OCI-LY7 (cell line): Measurements from ENCODE around the gene MAOB. TPM values are rescaled to one million over a fixed set of nuclear protein-coding genes. Genes with fewer than 3 reads are reported as not detected.

Experiments used
- BruUV-seq: library from RNA; stranded (reverse); fragments of 400-500 nt; replicated peaks from 2 replicates; lab custom pipeline; 2021; lab: Mats Ljungman, UMichigan
- CTCF ChIA-PET: fragments of 300-600 bp; sonication (Branson Sonifier 250); formaldehyde crosslinking; loops from one replicate; lab custom pipeline; 2022; ENCODE audit warnings: antibody characterized with exemption; ENCODE audit not compliant: unreplicated experiment; lab: Charles Lee
- POLR2A ChIA-PET: fragments of 300-600 bp; sonication (Branson Sonifier 250); formaldehyde crosslinking; loops from one replicate; lab custom pipeline; 2022; ENCODE audit warnings: antibody characterized with exemption; lab: Charles Lee
- DNase-seq: peaks from one replicate; pipeline ENCODE4 v3.0.0-alpha.2; 2015; ENCODE audit warnings: low spot score
- H2AFZ ChIP-seq: fragments of 200-600 bp; sonication (generic), shearing (Covaris generic); 2 replicates; pipeline ENCODE4 v1.6.1; 2014; ENCODE audit warnings: mild to moderate bottlenecking, antibody characterized with exemption, low read length, moderate library complexity
- H3K27ac ChIP-seq: fragments of 200-600 bp; sonication (generic); 2 replicates; pipeline ENCODE4 v1.5.1; 2014; ENCODE audit warnings: mixed run types, low read depth, mild to moderate bottlenecking, moderate library complexity, low read length, inconsistent platforms; ENCODE audit not compliant: poor library complexity, severe bottlenecking
- H3K36me3 ChIP-seq: fragments of 200-600 bp; sonication (generic); 2 replicates; pipeline ENCODE4 v1.6.1; 2014; ENCODE audit warnings: mild to moderate bottlenecking, antibody characterized with exemption, low read length, moderate library complexity, mixed read lengths; ENCODE audit not compliant: insufficient read depth
- H3K4me1 ChIP-seq: fragments of 200-600 bp; sonication (generic); 2 replicates; pipeline ENCODE4 v1.5.1; 2014; ENCODE audit warnings: mild to moderate bottlenecking, low read length; ENCODE audit not compliant: insufficient read depth, poor library complexity, severe bottlenecking
- H3K4me2 ChIP-seq: fragments of 200-600 bp; sonication (generic); 2 replicates; pipeline ENCODE4 v1.6.1; 2014; ENCODE audit warnings: mild to moderate bottlenecking, low read length
- H3K4me3 ChIP-seq: fragments of 200-600 bp; sonication (generic); 2 replicates; pipeline ENCODE4 v1.5.1; 2014; ENCODE audit warnings: mild to moderate bottlenecking, low read depth, low read length; ENCODE audit not compliant: poor library complexity, severe bottlenecking
- H3K79me2 ChIP-seq: fragments of 200-600 bp; sonication (generic); 2 replicates; pipeline ENCODE4 v1.6.1; 2016; ENCODE audit warnings: low read depth, mild to moderate bottlenecking, low read length, moderate library complexity, mixed read lengths; ENCODE audit not compliant: insufficient read depth
- H3K9me2 ChIP-seq: fragments of 200-600 bp; sonication (generic); 2 replicates; pipeline ENCODE4 v1.6.1; 2016; ENCODE audit warnings: mild to moderate bottlenecking, low read length, mixed read lengths; ENCODE audit not compliant: insufficient read depth
- H3K9me3 ChIP-seq: fragments of 200-600 bp; sonication (generic); 2 replicates; pipeline ENCODE4 v1.6.1; 2014; ENCODE audit warnings: mild to moderate bottlenecking, mixed run types, low read length, mixed read lengths
- H4K20me1 ChIP-seq: fragments of 200-600 bp; sonication (generic); 2 replicates; pipeline ENCODE4 v1.6.1; 2014; ENCODE audit warnings: mild to moderate bottlenecking, antibody characterized with exemption, low read length, moderate library complexity, mixed read lengths; ENCODE audit not compliant: insufficient read depth
- CTCF ChIP-seq: fragments of 200-600 bp; sonication (generic); conservative IDR thresholded peaks from 2 replicates; pipeline ENCODE4 v1.5.1; 2014; ENCODE audit warnings: mild to moderate bottlenecking, antibody characterized with exemption, low read length, moderate library complexity, mixed read lengths
- EZH2phosphoT487 ChIP-seq: fragments of 200-600 bp; sonication (generic); IDR thresholded peaks from 2 replicates; pipeline ENCODE4 v1.6.1; 2018; ENCODE audit warnings: low read depth, borderline replicate concordance, mild to moderate bottlenecking, mixed run types, antibody characterized with exemption, low read length, moderate library complexity, mixed read lengths
- intact Hi-C: fragments of 100-400 bp; cut with micrococcal nuclease; formaldehyde crosslinking; loops from one replicate; pipeline ENCODE4 v1.10.0; 2022; ENCODE audit not compliant: unreplicated experiment
- total RNA-seq, 2 experiments: library from RNA; depleted of rRNA in 1 of 2; stranded (reverse); fragments of >200 nt in 1 of 2; shearing (Covaris generic) in 1 of 2; gene quantifications; 2 replicates each; pipeline ENCODE4 v1.2.3, GENCODE V29; 2014 to 2022

MAOB gene
- total RNA-seq, 2 experiments from 2014 or later: not detected

GRCh38 chrX:43809463-43809862 lies 72.8 kb downstream of the MAOB start:
- CTCF ChIA-PET: no interaction called here

GRCh38 chrX:43808231-43808630 lies 74.0 kb downstream of the MAOB start:
- no peak overlapping the region for H2AFZ ChIP-seq
- TF ChIP-seq CTCF (no peak), EZH2phosphoT487 (no peak)
- CTCF ChIA-PET: no interaction called here

More at GRCh38 chrX:43809463-43809862, 72.8 kb downstream of the MAOB start:
- Histone ChIP-seq H3K4me1 (no peaks in the 10 kb centered on the region), H3K27ac (no peak overlapping the region), H3K9me3 (no peaks in the 10 kb centered on the region), H3K79me2 (no peaks in the 10 kb centered on the region), H3K36me3 (no peaks in the 10 kb centered on the region), H3K4me2 (no peak overlapping the region), H3K4me3 (no peak overlapping the region), H4K20me1 (no peaks in the 10 kb centered on the region), H3K9me2 (no peaks in the 10 kb centered on the region), H2AFZ (no peak overlapping the region)
- BruUV-seq: no TSS peak
- TF ChIP-seq EZH2phosphoT487 (no peak), CTCF (no peak)
- intact Hi-C loops: no loop called here
- no peak for DNase-seq
- POLR2A ChIA-PET: interaction anchor here (0.5 kb wide), 1 partner anchor 631 kb away, joined by 4 read pairs; no protein-coding TSS in a partner anchor

GRCh38 chrX:43805579-43805978 lies 76.7 kb downstream of the MAOB start:
- CTCF ChIA-PET: no interaction called here

More at GRCh38 chrX:43808231-43808630, 74.0 kb downstream of the MAOB start:
- BruUV-seq: no TSS peak
- intact Hi-C loops: no loop called here
- no peak for DNase-seq
- no peak overlapping the region for H3K27ac ChIP-seq
- no peaks in the 10 kb centered on the region for H3K9me3 ChIP-seq
- no peaks in the 10 kb centered on the region for H3K4me1 ChIP-seq
- H3K79me2 ChIP-seq: no peaks in the 10 kb centered on the region
- no peaks in the 10 kb centered on the region for H3K36me3 ChIP-seq
- no peaks in the 10 kb centered on the region for H4K20me1 ChIP-seq
- no peak overlapping the region for H3K4me2 ChIP-seq
- no peak overlapping the region for H3K4me3 ChIP-seq
- no peaks in the 10 kb centered on the region for H3K9me2 ChIP-seq
- POLR2A ChIA-PET: no interaction called here

More at GRCh38 chrX:43805579-43805978, 76.7 kb downstream of the MAOB start:
- intact Hi-C loops: no loop called here
- no peak for DNase-seq
- no peak overlapping the region for H3K4me3 ChIP-seq
- no peaks in the 10 kb centered on the region for H3K79me2 ChIP-seq
- no peak overlapping the region for H2AFZ ChIP-seq
- no peaks in the 10 kb centered on the region for H4K20me1 ChIP-seq
- H3K36me3 ChIP-seq: no peaks in the 10 kb centered on the region
- H3K27ac ChIP-seq: no peak overlapping the region
- no peaks in the 10 kb centered on the region for H3K9me3 ChIP-seq
- H3K9me2 ChIP-seq: no peaks in the 10 kb centered on the region
- no peak for TF ChIP-seq CTCF
- no peak for TF ChIP-seq EZH2phosphoT487
- no peak overlapping the region for H3K4me2 ChIP-seq
- no TSS peak for BruUV-seq
- H3K4me1 ChIP-seq: no peaks in the 10 kb centered on the region
- POLR2A ChIA-PET: no interaction called here
